HepG2 (cell line): ENCODE measurements around the gene ANKZF1. TPM values are rescaled to one million over a fixed set of nuclear protein-coding genes. Genes with fewer than 3 reads are reported as not detected.

Source experiments
- DRAP1 ChIP-seq: IDR thresholded peaks from 2 replicates; pipeline ENCODE4 v1.6.1; 2016; ENCODE audit warnings: missing genetic modification reagents, missing compliant biosample characterization
- HCFC1 ChIP-seq: fragments of 150-350 bp; IDR thresholded peaks from 2 replicates; pipeline ENCODE4 v1.6.1; 2014; ENCODE audit warnings: low read depth, low read length
- HNF4A ChIP-seq: sonication (generic); formaldehyde crosslinking; IDR thresholded peaks from 2 replicates; pipeline ENCODE4 v1.4.0; 2020; ENCODE audit warnings: missing genetic modification reagents
- MAFK ChIP-seq, 2 experiments: IDR thresholded peaks in 1 of 2; conservative IDR thresholded peaks in 1 of 2; 2 replicates each; pipeline ENCODE4 v1.6.1; 2011; ENCODE audit warnings: improper control_type of control experiment in 2 of 2, low read length in 2 of 2
- MNT ChIP-seq: fragments of 450-650 bp; IDR thresholded peaks from 2 replicates; pipeline ENCODE4 v1.6.1; 2016
- RFX5 ChIP-seq: IDR thresholded peaks from 2 replicates; pipeline ENCODE4 v1.6.1; 2011; ENCODE audit warnings: low read depth, low read length, improper control_type of control experiment
- ZBTB33 ChIP-seq: sonication (generic); formaldehyde crosslinking; IDR thresholded peaks from 2 replicates; pipeline ENCODE4 v1.4.0; 2020; ENCODE audit warnings: missing genetic modification reagents
- ZNF407 ChIP-seq: sonication (generic); formaldehyde crosslinking; IDR thresholded peaks from one replicate; pipeline ENCODE4 v1.5.1; 2020; ENCODE audit warnings: mild to moderate bottlenecking, missing genetic modification reagents; ENCODE audit errors: not compliant biosample characterization
- ZNF629 ChIP-seq: sonication (generic); formaldehyde crosslinking; conservative IDR thresholded peaks from 2 replicates; pipeline ENCODE4 v1.5.0; 2020; ENCODE audit warnings: missing genetic modification reagents
- ZNF839 ChIP-seq: sonication (generic); formaldehyde crosslinking; IDR thresholded peaks from 2 replicates; pipeline ENCODE4 v1.4.0; 2020; ENCODE audit warnings: missing genetic modification reagents, mild to moderate bottlenecking, borderline replicate concordance
- polyA plus RNA-seq, 8 experiments: library from polyadenylated mRNA; depleted of rRNA in 3 of 8; stranded (reverse) in 7 of 8; unstranded in 1 of 8; fragments of >200 nt; fragmentation: Illumina TruSeq in 4 of 8; extraction: Trizol in 4 of 8; gene quantifications; 2 replicates each; pipeline versions ENCODE4 v1.2.1 to v1.2.3, GENCODE V29; 2011 to 2016; ENCODE audit warnings: low read depth in 4 of 8, missing spikeins in 1 of 8, mixed read lengths in 1 of 8; ENCODE audit not compliant: insufficient read depth in 1 of 8
- total RNA-seq, 5 experiments: library from RNA; depleted of rRNA; stranded (reverse); fragments of >200 nt; fragmentation: Illumina TruSeq; extraction: Trizol; gene quantifications; 2 replicates each; pipeline ENCODE4 v1.2.3, GENCODE V29; 2016; ENCODE audit warnings: low read depth in 1 of 5

The ANKZF1 gene
- total and polyA plus RNA-seq, 2 of the 13 experiments (the other 11 are each of a cell fraction or from before 2014, with no cell fraction given) = 25.3 to 128 TPM

- peak; percentile 67 for TF ChIP-seq MNT
- peak; percentile 14; the same call in 1 of the 2 replicates for TF ChIP-seq HNF4A (CRISPR knock-in tag)
- TF ChIP-seq ZNF839 (CRISPR knock-in tag) = no peak
- TF ChIP-seq ZNF407 (CRISPR knock-in tag) = peak; percentile 98
- no peak for TF ChIP-seq MAFK (conservative IDR thresholded peaks at IDR 0.05 in 1 of 2, IDR thresholded peaks at IDR 0.05 in 1 of 2; ENCODE audit: low read length in 2 of 2)
- TF ChIP-seq ZNF629 (CRISPR knock-in tag) = peak; percentile 32; the same call in 1 of the 2 replicates
- no peak; the same call in 1 of the 2 replicates for TF ChIP-seq HCFC1
- 0 out of 2 replicates have a peak, but pooled peaks have one; percentile 12 for TF ChIP-seq ZBTB33 (CRISPR knock-in tag)
- TF ChIP-seq RFX5 = peak; percentile 32; the same call in 1 of the 2 replicates
- TF ChIP-seq DRAP1 (CRISPR knock-in tag) = peak; percentile 90
These were observed 10.6 kb upstream of the ANKZF1 start, which contains the start of gene ABCB6 (continued) for GRCh38 chr2:219218732-219219701.
